Anterior cingulate cortex (tissue), 58 donors: ENCODE measurements around the gene RNF126.
A peak's percentile ranks its signal among the peaks of the same experiment; 100 is the strongest.
"Not testable (repeated sequence)": the region's sequence is repeated elsewhere in the genome, so short reads cannot be mapped to it uniquely, and the experiment has no call there.

Experiments
- DNase-seq, 58 donors: peaks; one replicate each; lab custom pipeline; 2025; lab: John Stamatoyannopoulos, UW

RNF126 gene

DNA sequence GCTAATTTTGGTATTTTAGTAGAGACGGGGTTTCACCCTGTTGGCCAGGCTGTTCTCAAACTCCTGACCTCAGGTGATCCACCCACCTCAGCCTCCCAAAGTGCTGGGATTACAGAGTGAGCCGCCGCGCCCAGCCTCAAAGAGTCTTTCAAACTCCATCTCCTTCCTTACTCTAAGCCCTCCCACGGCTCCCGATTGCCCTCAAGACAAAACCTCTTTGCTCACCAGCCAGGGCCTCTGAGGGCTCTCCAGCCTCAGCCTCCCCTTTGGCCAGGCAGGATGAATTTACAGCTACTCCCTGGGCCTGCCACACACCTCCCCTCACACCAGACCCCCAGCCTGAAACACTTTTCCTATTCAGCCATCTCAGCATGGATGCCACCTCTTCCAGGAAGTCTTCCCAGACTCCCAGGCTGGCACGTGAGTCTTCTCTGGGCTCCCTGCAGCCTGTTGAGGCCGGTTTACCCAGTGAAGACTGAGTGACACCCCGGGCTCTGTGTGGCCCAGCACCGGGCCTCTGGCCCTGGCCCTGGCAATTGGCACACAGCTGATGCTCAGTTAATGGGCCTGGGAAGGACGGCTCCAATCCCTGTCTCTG lies 24.7 kb upstream of the RNF126 start:
- DNase-seq = no peak

DNA sequence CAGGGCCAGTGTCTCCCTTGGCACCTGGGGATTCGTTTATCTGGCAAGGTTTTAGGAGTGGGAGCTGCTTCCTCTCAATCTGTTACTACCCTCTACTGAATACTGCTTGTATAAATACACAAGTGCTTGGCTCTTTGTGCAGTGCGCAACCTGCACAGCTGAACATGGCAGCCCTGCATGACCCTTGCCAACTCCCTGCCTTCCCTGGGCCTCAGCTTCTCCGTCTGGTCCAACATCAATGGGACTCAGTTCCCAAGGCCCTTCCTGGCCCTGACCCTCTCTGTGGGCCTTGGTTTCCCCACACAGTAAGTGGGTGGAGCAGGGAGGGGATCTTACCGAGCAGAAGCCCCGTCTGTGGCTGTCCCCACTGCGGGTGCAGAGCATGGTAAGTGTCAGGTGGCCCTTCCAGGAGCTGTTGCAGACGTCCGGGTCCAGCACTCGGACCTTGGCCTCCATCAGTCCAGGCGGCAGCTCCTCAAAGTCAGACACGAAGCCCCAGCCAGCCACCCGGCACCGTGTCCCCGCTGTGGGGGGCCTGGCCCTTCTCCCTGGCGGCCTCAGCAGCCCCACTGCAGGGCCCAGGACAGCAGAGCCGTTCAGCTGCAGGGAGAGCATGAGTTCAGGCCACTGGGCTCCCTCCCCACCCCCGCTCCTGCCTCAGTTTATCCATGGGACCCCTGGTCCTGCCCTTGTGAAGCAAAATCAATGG lies 23.7 kb upstream of the RNF126 start:
- DNase-seq = no peak

- DNase-seq = no peak
These were observed 22.5 kb upstream of the RNF126 start for GRCh38 chr19:685454-685931.

DNA sequence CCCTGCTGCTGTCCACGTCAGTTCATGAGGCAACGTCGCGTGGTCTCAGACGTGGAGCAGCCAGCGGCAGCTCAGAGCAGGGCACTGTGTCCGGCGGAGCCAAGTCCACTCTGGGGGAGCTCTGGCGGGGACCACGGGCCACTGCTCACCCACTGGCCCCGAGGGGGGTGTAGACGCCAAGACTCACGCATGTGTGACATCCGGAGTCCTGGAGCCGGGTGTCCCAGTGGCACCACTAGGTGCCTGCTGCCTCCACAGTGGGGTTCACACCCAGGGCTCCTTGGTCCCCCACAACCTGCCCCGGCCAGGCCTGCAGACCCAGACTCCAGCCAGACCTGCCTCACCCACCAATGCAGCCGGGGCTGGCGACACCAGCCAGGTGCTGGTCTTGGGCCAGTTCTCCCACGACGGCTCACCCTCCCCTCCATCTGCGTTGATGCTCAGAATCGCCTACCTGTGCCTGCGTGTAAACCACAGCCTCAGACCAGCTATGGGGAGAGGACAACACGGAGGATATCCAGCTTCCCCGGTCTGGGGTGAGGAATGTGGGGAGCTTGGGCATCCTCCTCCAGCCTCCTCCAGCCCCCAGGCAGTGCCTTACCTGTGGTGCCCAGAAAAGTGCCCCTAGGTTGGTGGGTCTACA lies 19.8 kb upstream of the RNF126 start:
- DNase-seq = no peak

- peak in 9 of 58 donors; percentile 43 to 87 (median 60) for DNase-seq
These were observed 18.3 kb upstream of the RNF126 start for GRCh38 chr19:681029-682019.

DNA sequence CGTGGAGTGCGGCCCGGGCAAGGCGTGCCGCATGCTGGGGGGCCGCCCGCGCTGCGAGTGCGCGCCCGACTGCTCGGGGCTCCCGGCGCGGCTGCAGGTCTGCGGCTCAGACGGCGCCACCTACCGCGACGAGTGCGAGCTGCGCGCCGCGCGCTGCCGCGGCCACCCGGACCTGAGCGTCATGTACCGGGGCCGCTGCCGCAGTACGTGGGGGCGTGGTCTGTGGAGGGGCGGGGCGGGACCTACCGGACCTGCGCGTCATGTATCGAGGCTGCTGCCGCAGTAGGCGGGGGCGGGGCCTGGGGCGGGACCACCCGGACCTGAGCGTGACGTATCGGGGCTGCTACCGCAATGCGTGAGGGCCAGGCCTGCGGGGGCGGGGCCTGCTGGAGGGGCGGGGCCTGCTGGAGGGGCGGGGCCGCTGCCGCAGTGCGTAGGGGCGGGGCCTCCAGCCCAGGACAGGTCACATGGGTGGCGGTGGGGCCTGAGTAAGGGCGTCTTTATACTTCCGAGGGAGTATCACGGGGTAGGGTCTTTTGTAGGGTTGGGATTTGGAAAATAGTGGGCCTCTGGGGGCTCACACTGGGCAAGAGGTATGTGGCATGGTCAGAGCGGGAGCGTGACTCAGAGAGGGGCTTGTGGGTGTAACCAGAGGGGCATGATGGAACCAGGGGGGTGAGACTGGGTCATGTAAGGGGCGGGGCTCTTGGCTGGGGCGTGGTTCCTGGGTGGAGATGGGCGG lies 17.4 kb upstream of the RNF126 start:
- DNase-seq = peak; percentile 55 to 100 (median 99)

DNA sequence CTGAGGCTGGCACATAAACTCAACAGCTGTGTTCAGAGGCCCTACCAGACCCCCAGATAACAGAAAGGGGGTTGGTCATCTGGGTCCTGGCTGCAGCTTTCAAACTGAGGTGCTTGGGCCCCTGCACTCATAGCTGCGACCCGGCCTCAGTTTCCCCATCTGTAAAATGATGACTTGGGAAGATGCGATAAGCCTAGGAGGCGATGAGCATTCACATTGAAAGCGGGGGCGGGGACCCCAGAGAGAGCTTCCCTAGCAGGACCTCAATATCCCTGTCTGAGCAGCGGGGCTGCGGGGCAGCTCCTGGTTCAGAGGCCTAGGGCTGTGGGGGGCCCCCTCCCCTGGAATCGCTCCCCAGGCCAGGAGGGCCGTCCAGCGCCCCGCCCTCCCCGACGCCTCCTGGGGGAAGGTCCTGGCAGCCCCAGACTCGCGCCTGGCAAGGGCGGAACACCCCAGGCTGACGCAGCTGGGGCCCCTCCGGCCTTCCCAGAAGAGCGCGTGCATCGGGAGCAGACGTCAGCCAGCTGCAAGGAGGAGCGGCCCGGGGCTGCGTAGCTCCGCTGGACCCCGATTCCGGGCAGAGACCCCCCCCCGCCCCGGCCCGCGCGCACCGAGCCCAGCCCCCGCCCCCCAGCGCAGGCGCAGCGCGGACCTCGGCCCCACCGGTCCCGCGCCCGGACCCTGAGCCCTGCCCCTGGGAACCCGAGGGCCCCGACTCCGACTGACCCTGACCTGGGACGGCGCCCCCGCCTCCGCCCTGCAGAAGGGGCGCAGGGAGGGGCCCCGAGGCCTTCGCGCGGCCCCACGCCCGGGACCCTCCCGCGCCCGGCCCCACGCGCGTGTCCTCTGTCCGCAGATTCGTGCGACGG lies 16.6 kb upstream of the RNF126 start:
- DNase-seq = peak in 35 of 58 donors; percentile 18 to 82 (median 54)

DNA sequence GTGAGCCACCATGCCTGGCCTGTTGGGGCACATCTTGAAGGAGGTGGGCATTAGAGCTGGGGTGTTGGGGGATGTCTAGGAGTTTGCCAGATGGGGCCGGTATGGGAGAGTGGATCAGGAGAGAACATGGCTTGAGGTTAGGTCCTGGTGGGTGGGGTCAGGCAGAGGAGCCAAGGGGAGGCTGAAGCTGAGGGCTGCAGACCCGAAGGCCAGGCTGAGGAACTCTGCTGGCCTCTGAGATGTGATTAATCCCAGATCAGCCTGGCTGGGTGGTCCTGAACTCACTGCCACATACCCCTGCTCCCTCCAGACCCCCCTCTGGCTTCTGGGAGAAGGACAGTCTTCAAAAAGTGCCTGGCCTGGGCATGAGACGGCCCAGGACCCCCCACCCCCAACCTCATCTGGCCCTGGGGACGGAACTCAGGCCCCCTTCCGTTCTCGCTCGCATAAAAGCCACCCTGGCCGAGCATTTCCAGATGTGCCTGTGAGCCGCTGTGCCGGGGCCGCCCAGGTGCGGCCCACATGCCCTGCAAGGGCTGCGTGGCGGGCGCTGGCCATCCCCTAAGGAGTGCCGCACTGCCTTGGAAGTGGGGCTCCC lies 15.9 kb upstream of the RNF126 start:
- DNase-seq = no peak

- peak in 2 of 58 donors; percentile 18 to 20 for DNase-seq
These were observed 14.8 kb upstream of the RNF126 start for GRCh38 chr19:677601-678436.

GRCh38 chr19:677201-677600 lies 14.2 kb upstream of the RNF126 start:
- DNase-seq = peak in 8 of 58 donors; percentile 8 to 44 (median 19)

DNA sequence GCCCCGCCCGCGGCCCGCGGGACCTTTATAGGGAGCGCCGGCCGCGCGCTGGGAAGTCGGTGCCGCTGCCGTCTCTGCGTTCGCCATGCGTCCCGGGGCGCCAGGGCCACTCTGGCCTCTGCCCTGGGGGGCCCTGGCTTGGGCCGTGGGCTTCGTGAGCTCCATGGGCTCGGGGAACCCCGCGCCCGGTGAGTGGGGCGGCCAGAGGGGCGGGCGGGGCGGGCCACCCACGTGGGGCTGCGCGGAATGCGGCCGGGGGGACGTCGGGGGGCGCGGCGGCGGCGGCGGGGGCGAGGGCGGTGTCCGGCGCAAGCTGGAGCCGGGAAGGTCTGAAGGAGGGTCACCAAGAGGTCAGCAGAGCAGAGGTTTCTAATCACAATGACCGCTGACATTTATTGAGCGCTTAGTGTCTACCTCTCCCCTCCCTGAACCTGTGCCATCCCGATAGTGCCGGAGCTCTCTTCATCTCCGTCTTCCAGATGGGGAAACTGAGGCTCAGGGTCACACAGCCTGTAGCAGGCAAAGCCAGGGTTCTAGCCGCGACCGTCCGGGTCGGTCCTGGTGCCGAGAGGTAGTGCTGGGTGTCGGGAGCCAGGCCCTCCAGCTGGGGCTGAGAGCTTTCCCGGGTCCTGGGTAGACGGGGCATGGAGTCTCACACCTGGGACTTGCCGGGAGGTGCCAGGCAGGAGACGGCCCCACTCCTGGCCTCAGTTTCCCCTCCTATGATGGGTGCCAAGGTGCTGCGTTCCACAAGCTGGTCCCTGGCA lies 13.5 kb upstream of the RNF126 start, which contains the start of gene FSTL3:
Gene FSTL3, plus strand, starts transcription at position 54 of the 767 bp plus-strand sequence. Its CDS starts 32 bp downstream, at position 86.
- peak in 1 of 58 donors; percentile 13 for DNase-seq

GRCh38 chr19:676007-676338 lies 13.0 kb upstream of the RNF126 start:
- DNase-seq = no peak

- DNase-seq = peak in 19 of 58 donors; percentile 0 to 59 (median 31)
These were observed 11.5 kb upstream of the RNF126 start for GRCh38 chr19:674282-675151.

DNA sequence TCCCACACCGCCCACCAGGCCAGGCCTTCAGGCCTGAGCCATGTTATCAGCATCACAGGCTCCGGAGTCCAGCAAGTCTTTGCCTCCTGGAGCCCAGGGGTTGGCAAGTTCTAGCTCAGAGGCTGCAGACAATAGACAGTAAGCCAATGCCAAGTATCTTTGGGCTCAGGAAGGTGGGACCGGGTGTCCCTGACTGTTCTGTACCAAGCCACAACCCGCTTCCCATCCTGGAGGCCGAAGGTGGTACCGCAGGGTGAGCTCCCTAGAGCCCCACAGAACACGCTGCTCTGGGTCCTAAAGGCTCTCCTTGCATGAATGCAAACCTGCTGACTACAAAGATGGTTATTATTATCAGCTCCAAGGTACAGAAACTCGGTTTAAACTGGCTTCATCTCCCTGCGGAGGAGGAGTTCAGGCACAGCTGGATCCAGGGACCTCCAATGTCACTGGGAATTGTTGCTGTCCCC lies 7.6 kb upstream of the RNF126 start:
- no peak for DNase-seq

GRCh38 chr19:668675-669434 lies 5.8 kb upstream of the RNF126 start:
- DNase-seq = not testable (repeated sequence)
